K562 (cell line): ENCODE data around the gene TMEM164. TPM values are rescaled to one million over a fixed set of nuclear protein-coding genes. Genes with fewer than 3 reads are reported as not detected.

Source experiments
- ADNP ChIP-seq: fragments of 200-800 bp; sonication (Bioruptor generic); IDR thresholded peaks from 2 replicates; pipeline ENCODE4 v1.6.1; 2016; ENCODE audit warnings: missing genetic modification characterization, missing compliant biosample characterization
- COPS2 ChIP-seq: fragments of 450-650 bp; conservative IDR thresholded peaks from 2 replicates; pipeline ENCODE4 v1.6.1; 2016; ENCODE audit warnings: mild to moderate bottlenecking, moderate library complexity
- CREB3 ChIP-seq: fragments of 450-650 bp; conservative IDR thresholded peaks from 2 replicates; pipeline ENCODE4 v1.6.1; 2016; ENCODE audit warnings: missing genetic modification characterization, low read depth, mild to moderate bottlenecking, missing compliant biosample characterization, moderate library complexity
- HLTF ChIP-seq: fragments of 450-650 bp; IDR thresholded peaks from 2 replicates; pipeline ENCODE4 v1.6.1; 2016
- MCM3 ChIP-seq: fragments of 450-650 bp; IDR thresholded peaks from 2 replicates; pipeline ENCODE4 v1.6.1; 2016
- MED1 ChIP-seq: sonication (generic); formaldehyde crosslinking; IDR thresholded peaks from 2 replicates; pipeline ENCODE4 v1.8.1; 2023; ENCODE audit warnings: missing genetic modification reagents, borderline replicate concordance
- MEF2D ChIP-seq: conservative IDR thresholded peaks from 2 replicates; pipeline ENCODE4 v1.6.1; 2016; ENCODE audit warnings: low read depth, missing genetic modification characterization, missing compliant biosample characterization
- MEIS2 ChIP-seq: fragments of 450-650 bp; IDR thresholded peaks from 2 replicates; pipeline ENCODE4 v1.6.1; 2014; ENCODE audit warnings: mild to moderate bottlenecking; ENCODE audit not compliant: partially characterized antibody
- YBX1 ChIP-seq: fragments of 450-650 bp; IDR thresholded peaks from 2 replicates; pipeline ENCODE4 v1.7.1; 2016; ENCODE audit warnings: mild to moderate bottlenecking
- ZNF282 ChIP-seq: sonication (generic); formaldehyde crosslinking; IDR thresholded peaks from 2 replicates; pipeline ENCODE4 v1.8.1; 2023; ENCODE audit warnings: missing genetic modification reagents
- polyA plus RNA-seq, 8 experiments: library from polyadenylated mRNA; depleted of rRNA in 4 of 8; stranded (reverse) in 5 of 8; unstranded in 3 of 8; fragments of >200 nt; fragmentation: Nextera tagmentation in 2 of 8; fragmentation: Illumina TruSeq in 1 of 8; extraction: Ambion mirVana in 2 of 8; extraction: Trizol in 1 of 8; gene quantifications; 2 replicates each; pipeline versions ENCODE4 v1.2.1 to v1.2.3, GENCODE V29; 2011 to 2014; ENCODE audit warnings: inconsistent platforms in 1 of 8, missing spikeins in 1 of 8
- total RNA-seq, 7 experiments: library from RNA; depleted of rRNA in 6 of 7; stranded (reverse); fragments of >200 nt in 6 of 7; fragmentation: Illumina TruSeq in 2 of 7; extraction: Trizol in 2 of 7; gene quantifications; 2 replicates each; pipeline versions ENCODE4 v1.2.1 to v1.2.3, GENCODE V29; 2011 to 2021; ENCODE audit warnings: low replicate concordance in 1 of 7

The TMEM164 gene
- total and polyA plus RNA-seq, 9 of the 15 experiments (the other 6 are each of a cell fraction or from before 2014, with no cell fraction given): 2.4 to 57.3 (median 23.1) TPM

- TF ChIP-seq CREB3 (tag) (peak; percentile 58; the same call in 1 of the 2 replicates), MEIS2 (peak; percentile 9), MED1 (no peak), ADNP (tag) (0 out of 2 replicates have a peak, but pooled peaks have one; percentile 42), MEF2D (tag) (no peak), HLTF (0 out of 2 replicates have a peak, but pooled peaks have one; percentile 55), COPS2 (no peak), YBX1 (no peak), MCM3 (no peak), ZNF282 (CRISPR knock-in tag) (no peak)
These were observed 175.4 kb downstream of the TMEM164 start (continued) for GRCh38 chrX:110178179-110178865.
